MCF 10A (cell line): ENCODE measurements around the gene RAB5B. TPM values are rescaled to one million over a fixed set of nuclear protein-coding genes. Genes with fewer than 3 reads are reported as not detected.

Source experiments
- BruUV-seq: library from RNA; stranded (reverse); fragments of 400-500 nt; replicated peaks from 2 replicates; lab custom pipeline; 2021; lab: Mats Ljungman, UMichigan
- CTCF ChIA-PET: fragments of 300-600 bp; sonication (Branson Sonifier 250); formaldehyde crosslinking; extraction: SDS; loops from one replicate; lab custom pipeline; 2021; ENCODE audit warnings: antibody characterized with exemption, inconsistent platforms; lab: Yijun Ruan, JAX
- POLR2A ChIA-PET: fragments of 300-600, 350-650 bp; sonication (Branson Sonifier 250); formaldehyde crosslinking; extraction: SDS; loops from one replicate; lab custom pipeline; 2020; ENCODE audit warnings: antibody characterized with exemption, inconsistent platforms; lab: Yijun Ruan, JAX
- DNase-seq: peaks from one replicate; pipeline ENCODE4 v3.0.0-alpha.2; 2018; ENCODE audit not compliant: unreplicated experiment
- H3K27ac Mint-ChIP-seq: one replicate; pipeline ENCODE4 v1.8.0; 2022; ENCODE audit warnings: mild to moderate bottlenecking, low read depth, mixed read lengths; ENCODE audit not compliant: unreplicated experiment
- H3K27me3 Mint-ChIP-seq: one replicate; pipeline ENCODE4 v1.8.0; 2022; ENCODE audit warnings: mixed read lengths; ENCODE audit not compliant: insufficient read depth, unreplicated experiment
- H3K36me3 Mint-ChIP-seq: one replicate; pipeline ENCODE4 v1.8.0; 2022; ENCODE audit warnings: mild to moderate bottlenecking, moderate library complexity, mixed read lengths; ENCODE audit not compliant: insufficient read depth, unreplicated experiment
- H3K4me1 Mint-ChIP-seq: one replicate; pipeline ENCODE4 v1.8.0; 2022; ENCODE audit warnings: mixed read lengths; ENCODE audit not compliant: insufficient read depth, unreplicated experiment
- H3K4me3 Mint-ChIP-seq: one replicate; pipeline ENCODE4 v1.8.0; 2022; ENCODE audit warnings: mild to moderate bottlenecking, moderate library complexity, mixed read lengths; ENCODE audit not compliant: unreplicated experiment
- H3K9me3 Mint-ChIP-seq: one replicate; pipeline ENCODE4 v1.8.0; 2022; ENCODE audit warnings: mixed read lengths; ENCODE audit not compliant: unreplicated experiment
- intact Hi-C: fragments of 100-400 bp; cut with micrococcal nuclease; formaldehyde crosslinking; loops from 2 replicates; pipeline ENCODE4 v1.14.1; 2022
- total RNA-seq: library from RNA; stranded (reverse); gene quantifications from 2 replicates; pipeline ENCODE4 v1.2.3, GENCODE V29; 2022
- TF ChIP-seq, protein P1 (sequence below): fragments of 200-600 bp; IDR thresholded peaks from one replicate; pipeline ENCODE4 v1.8.0; 2022; ENCODE audit warnings: antibody characterized with exemption, mild to moderate bottlenecking; ENCODE audit not compliant: unreplicated experiment

Gene RAB5B
- total RNA-seq, 1 experiment from 2014 or later, result 67.4 TPM

DNA sequence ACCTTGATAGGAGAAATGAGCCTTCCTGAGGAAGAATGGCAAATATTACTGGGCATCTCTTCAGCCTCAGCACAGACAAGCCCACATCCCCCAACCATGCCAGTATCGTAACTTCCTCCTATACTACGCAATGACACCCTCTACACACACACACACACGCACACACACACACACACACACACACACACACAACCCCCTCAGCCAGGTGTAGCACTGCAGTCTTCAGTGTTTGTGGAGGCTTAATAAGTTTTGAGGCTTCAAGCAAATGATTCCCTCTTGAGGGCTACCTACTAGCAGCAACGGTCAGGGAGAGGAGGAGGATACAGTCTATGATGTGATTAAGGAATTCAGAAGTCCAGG lies 41.3 kb upstream of the RAB5B start:
- no peaks in the 10 kb centered on the region for H3K27me3 Mint-ChIP-seq
- ChIA-PET CTCF (interaction anchor here (0.6 to 2.7 kb wide), 8 partner anchors 10 to 203 kb away, joined by 3 to 8 read pairs (median 4); no protein-coding TSS in a partner anchor), POLR2A (interaction anchor here (0.5 to 12.6 kb wide), 29 partner anchors 11 to 1653 kb away, joined by 3 to 207 read pairs (median 5); partner anchors contain the start of genes CBX5, CD63, DNAJC14 and ESYT1)
- intact Hi-C loops, result loop anchor here (2.0 kb wide), 1 partner anchor 40 kb away; no protein-coding TSS in a partner anchor
- BruUV-seq, result TSS peak; percentile 59
- DNase-seq, result no peak
- peaks cover 32% of the 10 kb centered on the region for H3K36me3 Mint-ChIP-seq
- peak overlapping the region; percentile 79 for H3K4me3 Mint-ChIP-seq
- H3K9me3 Mint-ChIP-seq, result no peaks in the 10 kb centered on the region
- H3K27ac Mint-ChIP-seq, result peak overlapping the region; percentile 89
- H3K4me1 Mint-ChIP-seq, result peaks cover 53% of the 10 kb centered on the region
- TF ChIP-seq, protein P1, sequence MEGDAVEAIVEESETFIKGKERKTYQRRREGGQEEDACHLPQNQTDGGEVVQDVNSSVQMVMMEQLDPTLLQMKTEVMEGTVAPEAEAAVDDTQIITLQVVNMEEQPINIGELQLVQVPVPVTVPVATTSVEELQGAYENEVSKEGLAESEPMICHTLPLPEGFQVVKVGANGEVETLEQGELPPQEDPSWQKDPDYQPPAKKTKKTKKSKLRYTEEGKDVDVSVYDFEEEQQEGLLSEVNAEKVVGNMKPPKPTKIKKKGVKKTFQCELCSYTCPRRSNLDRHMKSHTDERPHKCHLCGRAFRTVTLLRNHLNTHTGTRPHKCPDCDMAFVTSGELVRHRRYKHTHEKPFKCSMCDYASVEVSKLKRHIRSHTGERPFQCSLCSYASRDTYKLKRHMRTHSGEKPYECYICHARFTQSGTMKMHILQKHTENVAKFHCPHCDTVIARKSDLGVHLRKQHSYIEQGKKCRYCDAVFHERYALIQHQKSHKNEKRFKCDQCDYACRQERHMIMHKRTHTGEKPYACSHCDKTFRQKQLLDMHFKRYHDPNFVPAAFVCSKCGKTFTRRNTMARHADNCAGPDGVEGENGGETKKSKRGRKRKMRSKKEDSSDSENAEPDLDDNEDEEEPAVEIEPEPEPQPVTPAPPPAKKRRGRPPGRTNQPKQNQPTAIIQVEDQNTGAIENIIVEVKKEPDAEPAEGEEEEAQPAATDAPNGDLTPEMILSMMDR, result no peak

DNA sequence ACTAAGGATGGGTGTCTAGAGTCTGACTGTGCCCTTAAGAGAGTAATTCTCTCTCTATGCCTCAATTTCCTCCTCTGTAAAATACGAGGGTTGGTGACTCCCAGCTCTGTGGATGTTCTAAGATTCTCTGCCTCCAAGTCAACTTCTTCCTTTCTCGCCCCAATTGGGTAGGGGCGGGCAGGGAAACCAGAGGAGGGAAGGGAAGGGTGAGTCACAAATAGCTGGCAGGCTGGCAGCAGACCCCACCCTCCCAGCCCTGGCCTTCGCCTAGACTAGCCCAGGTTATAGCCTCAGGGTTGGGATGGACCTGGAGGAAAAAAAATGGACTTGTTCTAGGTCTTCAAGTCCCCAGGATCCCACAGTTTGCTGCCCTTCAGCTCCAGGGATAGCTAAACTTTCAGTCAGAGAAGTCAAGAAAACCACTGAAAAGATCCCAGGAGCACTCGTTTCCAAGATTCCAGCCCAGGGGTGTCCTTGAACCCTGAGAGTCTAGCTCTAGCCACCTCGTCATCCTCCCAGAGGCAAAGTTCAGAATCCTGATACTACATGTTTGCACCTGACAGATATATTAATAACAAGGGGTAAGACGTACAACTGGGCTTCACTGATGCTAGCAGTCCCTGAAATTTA lies 40.6 kb upstream of the RAB5B start:
- H3K9me3 Mint-ChIP-seq, result no peaks in the 10 kb centered on the region
- TF ChIP-seq, protein P1, result no peak
- peak overlapping the region; percentile 79 for H3K4me3 Mint-ChIP-seq
- H3K27me3 Mint-ChIP-seq, result no peaks in the 10 kb centered on the region
- H3K4me1 Mint-ChIP-seq, result peaks cover 59% of the 10 kb centered on the region
- POLR2A ChIA-PET, result interaction anchor here (0.6 to 12.6 kb wide), 39 partner anchors 9 to 1777 kb away, joined by 3 to 207 read pairs (median 4); partner anchors contain the start of genes CBX5, CD63, DNAJC14 and ESYT1
- peak; percentile 95 for DNase-seq
- no TSS peak for BruUV-seq
- intact Hi-C loops, result loop anchor here (2.0 kb wide), 1 partner anchor 40 kb away; no protein-coding TSS in a partner anchor
- CTCF ChIA-PET, result interaction anchor here (0.6 to 2.7 kb wide), 16 partner anchors 9 to 203 kb away, joined by 3 to 8 read pairs (median 4); partner anchors contain the start of genes DNAJC14, ORMDL2 and SARNP
- H3K27ac Mint-ChIP-seq, result peak overlapping the region; percentile 89
- peaks cover 39% of the 10 kb centered on the region for H3K36me3 Mint-ChIP-seq

DNA sequence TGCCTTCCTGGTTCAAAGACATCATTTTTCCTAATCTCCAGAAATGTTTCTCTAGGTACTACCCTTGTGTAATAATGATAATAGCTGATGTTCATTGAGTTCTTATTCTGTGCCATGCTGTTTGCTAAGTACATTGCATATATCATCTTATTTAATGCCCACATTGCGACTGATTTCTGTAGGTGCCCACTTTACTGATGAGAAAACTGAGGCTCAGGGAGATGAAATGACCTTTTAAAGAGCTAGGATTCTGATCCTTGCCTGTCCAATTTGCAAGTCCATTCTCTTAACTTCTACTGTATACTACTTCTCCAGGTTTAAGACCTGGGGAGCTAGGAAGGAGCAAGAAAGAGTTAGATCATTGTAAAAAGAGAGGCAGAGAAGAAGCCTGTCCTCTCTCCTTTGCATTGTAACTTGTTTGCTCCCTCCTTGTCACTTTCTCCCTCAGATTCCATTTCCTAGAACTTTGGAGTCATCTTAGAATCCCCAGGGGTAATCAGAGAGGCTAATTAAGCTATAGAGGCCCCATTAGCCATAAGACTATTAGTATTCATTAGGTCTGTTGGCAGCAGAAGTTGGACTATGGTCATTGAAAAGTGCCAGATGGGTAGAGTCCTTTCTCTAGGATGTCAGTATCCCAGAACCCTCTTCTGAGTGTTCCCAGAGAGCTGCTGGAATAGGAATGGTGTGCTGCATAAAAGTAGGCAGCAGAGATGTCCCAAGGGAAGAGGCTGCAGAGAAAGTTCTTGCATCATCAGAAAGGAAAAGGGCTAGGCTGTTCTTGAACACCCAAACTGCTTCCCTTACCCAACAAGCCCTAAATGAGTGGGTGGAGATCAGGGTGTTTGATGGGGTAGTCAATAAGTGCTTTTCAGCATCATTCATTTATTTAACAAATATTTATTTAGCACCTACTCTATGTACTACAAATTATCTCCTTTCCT lies 39.8 kb upstream of the RAB5B start:
- Mint-ChIP-seq H3K27me3 (no peaks in the 10 kb centered on the region), H3K4me1 (peaks cover 66% of the 10 kb centered on the region), H3K27ac (peak overlapping the region; percentile 89), H3K36me3 (peaks cover 46% of the 10 kb centered on the region), H3K9me3 (no peaks in the 10 kb centered on the region), H3K4me3 (peak overlapping the region; percentile 79)
- ChIA-PET CTCF (interaction anchor here (0.5 to 8.0 kb wide), 17 partner anchors 6 to 196 kb away, joined by 3 to 108 read pairs (median 4); partner anchors contain the start of genes DGKA, DNAJC14, ORMDL2 and PYM1), POLR2A (interaction anchor here (0.6 to 12.6 kb wide), 34 partner anchors 10 to 1776 kb away, joined by 3 to 207 read pairs (median 5); partner anchors contain the start of genes CBX5, DNAJC14, ESYT1 and GDF11)
- TF ChIP-seq, protein P1, result no peak
- no TSS peak for BruUV-seq
- no peak for DNase-seq
- intact Hi-C loops, result loop anchor here (2.0 kb wide), 1 partner anchor 39 kb away; no protein-coding TSS in a partner anchor
